Gastroesophageal sphincter (tissue), 4 donors: ENCODE measurements around the gene HRH1. TPM values are rescaled to one million over a fixed set of nuclear protein-coding genes. Genes with fewer than 3 reads are reported as not detected.

ENCODE experiments used
- ATAC-seq: fragments of 150-250 bp; one replicate; pipeline ENCODE4 v1.9.1; 2016; ENCODE audit warnings: mild to moderate bottlenecking, moderate library complexity
- H3K27ac ChIP-seq, 4 donors: fragments of 200-600 bp; sonication (generic) in 3 of 4; 1 replicate in 3 of 4; 2 replicates in 1 of 4; pipeline ENCODE4 v1.5.1; 2016 to 2019
- H3K27me3 ChIP-seq: fragments of 200-600 bp; sonication (generic); one replicate; pipeline ENCODE4 v1.5.1; 2019
- H3K36me3 ChIP-seq, 2 donors: fragments of 200-600 bp; sonication (generic); one replicate each; pipeline ENCODE4 v1.5.1; 2019; ENCODE audit warnings: control low read depth in 1 of 2
- H3K4me1 ChIP-seq, 3 donors: fragments of 200-600 bp; sonication (generic); 1 replicate in 2 of 3; 2 replicates in 1 of 3; pipeline ENCODE4 v1.5.1; 2016 to 2019; ENCODE audit warnings: control low read depth in 2 of 3
- H3K4me3 ChIP-seq, 2 donors: fragments of 200-600 bp; sonication (generic); one replicate each; pipeline ENCODE4 v1.5.1; 2019; ENCODE audit warnings: mild to moderate bottlenecking in 1 of 2, moderate library complexity in 1 of 2
- H3K9me3 ChIP-seq, 3 donors: fragments of 200-600 bp; sonication (generic); one replicate each; pipeline ENCODE4 v1.5.1; 2017 to 2019; ENCODE audit warnings: control low read depth in 2 of 3
- EP300 ChIP-seq: sonication (generic); formaldehyde crosslinking; IDR thresholded peaks from one replicate; pipeline ENCODE4 v1.6.1; 2017; ENCODE audit warnings: antibody characterized with exemption, mild to moderate bottlenecking
- POLR2A ChIP-seq, 2 donors: fragments of 450-650 bp; IDR thresholded peaks; one replicate each; pipeline ENCODE4 v1.6.1; 2017; ENCODE audit warnings: antibody characterized with exemption in 2 of 2, mild to moderate bottlenecking in 2 of 2, moderate library complexity in 1 of 2
- POLR2AphosphoS5 ChIP-seq: sonication (generic); formaldehyde crosslinking; IDR thresholded peaks from one replicate; pipeline ENCODE4 v1.6.1; 2017; ENCODE audit warnings: antibody characterized with exemption
- WGBS, 2 donors: methylation state at CpG; one replicate each; pipeline ENCODE4 v1.1.5; 2018; ENCODE audit warnings: low coverage in 1 of 2; 5-methylcytosine and 5-hydroxymethylcytosine counted together
- total RNA-seq, 4 donors: library from RNA; depleted of rRNA; stranded (reverse); fragments of >200 nt; gene quantifications; one replicate each; pipeline ENCODE4 v1.1.0, GENCODE V29; 2016
- TF ChIP-seq, protein P1 (sequence below), 4 experiments: fragments of 200-600 bp in 2 of 4; fragments of 450-650 bp in 2 of 4; sonication (generic) in 1 of 4; IDR thresholded peaks; one replicate each; pipeline ENCODE4 v1.5.1; 2017 to 2019; ENCODE audit warnings: antibody characterized with exemption in 4 of 4, mild to moderate bottlenecking in 2 of 4, moderate library complexity in 2 of 4

HRH1 gene
- total RNA-seq, 4 donors from 2014 or later, result 1.6 to 14.4 (median 7.8) TPM

DNA sequence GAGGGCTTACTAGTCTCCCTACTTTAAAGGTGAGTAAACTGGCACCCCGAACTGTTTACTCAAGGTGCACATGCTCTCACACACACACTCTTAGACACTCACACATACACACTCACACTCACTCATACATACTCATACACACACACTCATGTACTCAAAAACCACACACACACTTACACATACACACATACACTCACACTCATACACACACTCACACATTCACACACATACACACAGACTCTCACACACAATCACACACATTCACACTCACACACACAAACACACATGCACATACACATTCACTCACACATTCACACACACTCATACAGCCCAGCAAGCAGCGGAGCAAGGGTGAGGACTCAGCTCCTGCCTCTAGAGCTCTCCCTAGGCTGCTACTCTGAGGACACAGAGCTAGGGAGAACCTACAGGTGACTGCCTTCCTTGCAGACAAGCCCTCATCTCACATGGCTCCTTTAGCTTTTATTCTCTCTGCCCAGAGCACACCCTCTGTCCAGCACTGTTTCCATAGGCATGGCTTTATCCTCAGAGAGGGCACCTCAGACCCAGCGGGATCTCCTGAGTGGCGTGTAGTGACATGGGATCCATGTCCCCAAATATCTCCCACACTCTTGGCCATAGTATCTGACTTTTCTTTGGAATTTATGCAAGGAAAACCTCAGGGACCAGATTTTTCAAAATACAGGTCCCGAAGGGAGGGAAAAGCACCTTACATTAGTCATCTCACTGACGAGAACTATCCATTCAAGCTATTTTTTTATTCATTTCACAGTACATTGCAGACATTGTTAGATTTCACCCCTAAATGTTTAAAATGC lies 91.8 kb downstream of the HRH1 start:
- no peaks in the 10 kb centered on the region for H3K9me3 ChIP-seq
- H3K27me3 ChIP-seq, result no peaks in the 10 kb centered on the region
- H3K27ac ChIP-seq, result no peak overlapping the region
- TF ChIP-seq, protein P1, sequence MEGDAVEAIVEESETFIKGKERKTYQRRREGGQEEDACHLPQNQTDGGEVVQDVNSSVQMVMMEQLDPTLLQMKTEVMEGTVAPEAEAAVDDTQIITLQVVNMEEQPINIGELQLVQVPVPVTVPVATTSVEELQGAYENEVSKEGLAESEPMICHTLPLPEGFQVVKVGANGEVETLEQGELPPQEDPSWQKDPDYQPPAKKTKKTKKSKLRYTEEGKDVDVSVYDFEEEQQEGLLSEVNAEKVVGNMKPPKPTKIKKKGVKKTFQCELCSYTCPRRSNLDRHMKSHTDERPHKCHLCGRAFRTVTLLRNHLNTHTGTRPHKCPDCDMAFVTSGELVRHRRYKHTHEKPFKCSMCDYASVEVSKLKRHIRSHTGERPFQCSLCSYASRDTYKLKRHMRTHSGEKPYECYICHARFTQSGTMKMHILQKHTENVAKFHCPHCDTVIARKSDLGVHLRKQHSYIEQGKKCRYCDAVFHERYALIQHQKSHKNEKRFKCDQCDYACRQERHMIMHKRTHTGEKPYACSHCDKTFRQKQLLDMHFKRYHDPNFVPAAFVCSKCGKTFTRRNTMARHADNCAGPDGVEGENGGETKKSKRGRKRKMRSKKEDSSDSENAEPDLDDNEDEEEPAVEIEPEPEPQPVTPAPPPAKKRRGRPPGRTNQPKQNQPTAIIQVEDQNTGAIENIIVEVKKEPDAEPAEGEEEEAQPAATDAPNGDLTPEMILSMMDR (IDR thresholded peaks at IDR 0.05), result no peak
- TF ChIP-seq EP300, result no peak
- TF ChIP-seq POLR2AphosphoS5, result no peak
- no peak for TF ChIP-seq POLR2A (IDR thresholded peaks at IDR 0.05)
- ATAC-seq, result no peak
- no peaks in the 10 kb centered on the region for H3K4me1 ChIP-seq
- 68 to 82% methylated on average over 4 to 6 of the region's 6 CpGs for WGBS, 2 donors
- H3K4me3 ChIP-seq, result no peak overlapping the region
- H3K36me3 ChIP-seq, result no peaks in the 10 kb centered on the region

DNA sequence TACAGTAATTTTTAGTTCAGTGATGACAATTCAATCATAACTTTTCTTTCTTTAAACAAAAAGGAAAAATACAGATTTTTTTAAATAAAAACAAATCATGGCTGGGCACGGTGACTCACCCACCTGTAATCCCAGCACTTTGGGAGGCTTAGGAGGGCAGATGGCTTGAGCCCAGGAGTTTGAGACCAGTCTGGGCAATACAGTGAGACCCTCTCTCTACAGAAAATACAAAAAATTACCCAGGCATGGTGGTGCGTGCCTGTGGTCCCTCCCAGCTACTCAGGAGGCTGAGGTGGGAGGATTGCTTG lies 92.3 kb downstream of the HRH1 start:
- Histone ChIP-seq H3K4me1 (no peaks in the 10 kb centered on the region), H3K36me3 (no peaks in the 10 kb centered on the region), H3K27me3 (no peaks in the 10 kb centered on the region), H3K9me3 (no peaks in the 10 kb centered on the region), H3K4me3 (no peak overlapping the region), H3K27ac (no peak overlapping the region)
- TF ChIP-seq POLR2AphosphoS5 (no peak), EP300 (no peak), POLR2A (IDR thresholded peaks at IDR 0.05) (no peak)
- TF ChIP-seq, protein P1 (IDR thresholded peaks at IDR 0.05), result no peak
- 88 to 91% methylated on average over 2 of the region's 2 CpGs for WGBS, 2 donors
- no peak for ATAC-seq

DNA sequence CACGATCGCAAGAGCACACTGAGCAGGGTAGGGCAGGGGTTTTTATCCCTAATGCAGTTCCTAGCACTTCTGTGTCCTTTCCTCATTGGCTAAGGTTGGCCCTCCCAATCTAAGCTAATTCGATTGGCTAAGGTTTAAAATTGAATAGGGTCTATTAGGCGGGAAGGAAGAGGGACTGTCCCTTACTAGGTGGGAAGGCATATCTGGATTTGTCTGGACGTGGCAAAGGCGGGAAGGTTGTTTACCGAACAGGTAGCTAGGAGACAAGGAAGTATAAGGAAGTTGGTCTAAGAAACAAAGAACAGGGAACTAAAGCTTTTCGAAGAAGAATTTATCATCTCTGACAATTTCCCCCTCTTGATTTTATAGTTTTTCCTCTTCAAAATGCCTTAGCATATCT lies 93.1 kb downstream of the HRH1 start:
- WGBS, 2 donors, result 83 to 92% methylated on average over 4 to 7 of the region's 8 CpGs

DNA sequence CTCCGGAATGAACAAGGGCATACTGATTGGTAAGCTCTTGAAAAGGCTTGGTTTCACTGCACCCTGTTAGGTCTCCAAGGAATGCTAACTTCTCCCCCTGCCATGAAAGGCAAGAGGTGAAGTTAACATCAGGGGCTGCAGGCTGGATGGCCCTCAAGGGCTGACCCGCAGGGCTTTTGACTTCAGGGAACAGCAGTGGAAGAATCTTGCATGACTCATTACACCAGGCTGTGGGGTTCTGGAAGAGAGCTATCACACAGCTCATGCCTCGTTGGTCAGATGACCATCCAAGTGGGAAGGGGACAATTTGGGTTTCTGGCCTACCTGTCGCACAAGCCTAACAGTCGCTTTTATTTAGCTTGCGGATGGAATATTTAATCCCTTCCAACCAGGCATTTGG lies 94.3 kb downstream of the HRH1 start:
- TF ChIP-seq POLR2AphosphoS5 (no peak), POLR2A (IDR thresholded peaks at IDR 0.05) (no peak), EP300 (no peak)
- TF ChIP-seq, protein P1 (IDR thresholded peaks at IDR 0.05), result no peak
- no peak for ATAC-seq
- Histone ChIP-seq H3K9me3 (no peaks in the 10 kb centered on the region), H3K4me3 (no peak overlapping the region), H3K27ac (no peak overlapping the region), H3K4me1 (no peaks in the 10 kb centered on the region), H3K36me3 (no peaks in the 10 kb centered on the region), H3K27me3 (no peaks in the 10 kb centered on the region)
- 93 to 98% methylated on average over 4 to 5 of the region's 6 CpGs for WGBS, 2 donors

More for the DNA sequence above, 93.1 kb downstream of the HRH1 start:
- no peaks in the 10 kb centered on the region for H3K9me3 ChIP-seq
- no peak overlapping the region for H3K27ac ChIP-seq
- no peaks in the 10 kb centered on the region for H3K4me1 ChIP-seq
- no peak overlapping the region for H3K4me3 ChIP-seq
- no peaks in the 10 kb centered on the region for H3K27me3 ChIP-seq
- no peaks in the 10 kb centered on the region for H3K36me3 ChIP-seq
- no peak for ATAC-seq
- no peak for TF ChIP-seq POLR2A (IDR thresholded peaks at IDR 0.05)
- TF ChIP-seq POLR2AphosphoS5, result no peak
- TF ChIP-seq, protein P1 (IDR thresholded peaks at IDR 0.05), result no peak
